ENCODE data around the gene FBXO40.

The FBXO40 gene

DNA sequence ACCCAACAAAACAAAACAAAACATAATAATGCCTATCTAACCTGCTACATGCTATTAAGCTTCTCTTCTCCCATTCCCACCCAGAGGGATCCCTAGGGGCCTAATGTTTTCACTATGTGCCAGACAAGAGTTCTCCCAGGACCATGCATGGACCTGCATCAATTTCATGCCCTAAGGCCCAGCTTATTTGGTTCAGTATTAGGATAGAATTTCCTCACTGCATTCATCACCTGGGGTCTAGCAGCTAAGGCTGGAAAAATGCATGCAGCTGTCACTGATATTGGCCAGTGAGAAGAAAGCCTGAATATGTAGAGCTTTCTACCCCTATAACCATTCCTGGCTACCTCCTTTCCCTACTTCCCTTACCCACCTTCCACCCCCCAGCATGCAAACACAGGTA, 69.6 kb downstream of the FBXO40 start:
- DNase-seq (ENCODE audit: low read depth): no peak

DNA sequence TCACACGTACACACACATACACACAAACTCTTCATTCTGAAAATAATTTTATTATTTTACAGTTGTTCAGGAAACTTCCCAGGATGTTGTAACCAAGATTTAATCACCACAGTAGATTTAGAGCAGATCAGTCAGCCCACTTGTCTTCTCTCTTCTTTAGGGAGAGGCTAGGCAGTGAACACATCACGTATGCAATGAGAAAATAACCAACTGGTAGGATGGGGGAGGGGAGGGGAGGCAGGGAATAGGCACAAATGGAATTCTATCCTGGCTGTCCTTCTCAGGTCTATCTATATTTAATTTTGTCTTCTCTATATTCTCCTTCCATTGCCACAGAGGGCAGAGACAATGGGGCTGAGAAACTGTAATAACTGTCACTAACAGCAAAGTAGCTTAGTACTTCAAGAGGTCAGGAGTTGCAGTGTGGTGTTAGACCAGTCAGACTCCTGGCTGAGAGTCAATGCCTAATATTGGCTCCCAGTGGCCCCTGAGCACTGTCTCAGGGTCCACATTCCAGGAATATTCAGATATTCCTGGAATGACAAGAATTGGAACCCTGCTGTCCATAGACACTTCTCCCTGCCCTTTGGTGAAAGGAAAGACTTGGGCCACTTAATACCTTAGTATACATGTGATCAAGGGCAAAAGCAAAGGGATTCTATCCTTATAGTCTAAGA, 70.1 kb downstream of the FBXO40 start:
- DNase-seq (ENCODE audit: low read depth): no peak

DNA sequence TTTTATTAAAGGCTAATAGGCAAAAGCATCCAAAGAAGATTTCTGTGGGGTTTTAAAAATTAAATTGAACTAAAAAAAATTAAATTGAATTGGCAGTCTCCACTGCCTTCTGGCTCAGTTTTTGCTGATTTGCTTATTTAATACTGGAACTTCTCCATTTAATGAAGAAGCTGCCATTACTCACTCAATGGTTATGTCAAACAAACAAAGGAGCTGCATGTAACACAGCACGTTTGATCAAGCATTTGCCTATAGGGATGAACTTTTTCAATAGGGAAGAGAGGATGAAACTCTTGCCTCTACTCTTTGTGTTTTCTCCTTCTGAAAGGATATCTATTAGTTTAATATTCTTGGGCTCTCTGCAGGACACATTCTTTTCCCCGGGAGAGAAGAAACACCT, 72.3 kb downstream of the FBXO40 start:
- DNase-seq (ENCODE audit: low read depth): no peak

DNA sequence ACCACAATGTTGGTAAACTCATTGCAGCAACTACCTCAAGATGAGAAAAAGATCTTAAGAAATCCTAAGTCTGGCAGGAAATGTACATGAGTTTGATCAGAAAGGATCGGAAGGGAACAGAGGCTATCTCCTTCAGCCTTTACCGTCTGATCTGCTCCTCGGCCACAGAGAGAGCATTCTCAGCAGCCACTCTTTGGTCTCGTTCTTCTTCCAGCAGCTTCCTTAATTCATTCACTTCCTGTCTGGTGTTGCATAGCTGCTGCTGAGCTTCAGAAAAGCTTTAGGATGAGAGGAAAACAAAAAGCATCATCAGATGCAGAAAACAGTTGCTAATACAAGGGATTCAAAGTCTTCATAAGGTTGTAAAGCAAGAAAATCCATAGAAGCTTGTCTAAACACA, 74.2 kb downstream of the FBXO40 start:
- DNase-seq (ENCODE audit: low read depth): no peak

DNA sequence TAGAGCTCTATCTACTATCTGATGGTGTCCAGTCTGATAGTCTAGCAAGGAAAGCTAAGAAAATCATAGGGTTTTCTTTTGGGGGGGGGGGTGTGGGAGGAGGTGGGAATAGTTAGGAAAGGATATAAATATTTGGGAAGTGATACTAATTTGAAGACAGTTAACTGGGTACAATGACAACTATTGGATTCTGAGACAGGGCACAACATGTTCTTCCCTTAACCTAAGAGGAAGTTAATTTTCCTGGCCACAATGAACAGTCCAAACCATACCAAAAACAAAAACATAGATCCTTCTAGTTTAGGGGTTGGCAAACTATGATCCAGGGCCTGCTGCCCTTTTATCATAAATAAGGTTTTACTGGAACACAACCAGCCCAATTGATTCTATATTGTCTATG, 77.5 kb downstream of the FBXO40 start:
- no peak for DNase-seq (ENCODE audit: low read depth)

DNA sequence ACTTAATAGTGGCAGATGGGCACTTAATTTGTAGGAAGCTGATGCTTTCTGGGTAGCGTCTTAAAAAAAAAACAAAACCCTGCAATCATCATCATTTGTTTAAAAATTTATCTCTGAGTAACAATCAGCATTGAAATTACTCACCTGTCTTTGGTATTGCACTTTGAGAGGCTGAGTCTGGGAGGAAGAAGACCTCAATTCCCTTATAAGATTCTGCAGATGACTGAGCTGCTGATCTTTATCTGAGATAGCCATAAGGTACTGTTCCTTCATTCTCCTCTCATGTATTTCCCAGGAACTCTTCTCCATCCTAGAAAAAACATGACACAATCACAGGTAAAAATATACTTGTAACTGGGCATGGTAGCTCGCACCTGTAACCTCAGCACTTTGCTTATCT, 84.0 kb downstream of the FBXO40 start:
- DNase-seq (ENCODE audit: low read depth): no peak
